ENCODE results near the gene ARHGAP24. TPM values are rescaled to one million over a fixed set of nuclear protein-coding genes. Genes with fewer than 3 reads are reported as not detected.

The ARHGAP24 gene
- total RNA-seq, 1 donor from 2014 or later = 9.9 TPM

DNA sequence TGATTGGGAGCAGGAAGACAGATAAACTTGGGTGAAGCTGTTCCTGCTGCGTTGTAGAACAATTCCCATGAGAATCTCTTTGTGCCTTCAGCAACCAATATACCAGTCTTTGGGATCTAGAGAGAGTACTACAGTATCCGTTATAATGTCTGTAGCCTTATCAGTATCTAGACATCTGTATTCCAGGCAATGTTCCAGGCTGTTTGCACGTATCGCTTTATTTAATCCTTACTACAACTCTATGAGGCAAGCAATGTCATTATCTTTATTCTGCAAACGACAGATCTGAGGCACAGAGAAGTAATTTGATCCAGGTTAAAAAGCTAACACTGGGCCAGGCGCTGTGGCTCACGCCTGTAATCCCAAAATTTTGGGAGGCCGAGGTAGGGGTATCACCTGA, 251.6 kb downstream of the ARHGAP24 start:
- DNase-seq (ENCODE audit: low read depth) = no peak
- TF ChIP-seq, protein P1, sequence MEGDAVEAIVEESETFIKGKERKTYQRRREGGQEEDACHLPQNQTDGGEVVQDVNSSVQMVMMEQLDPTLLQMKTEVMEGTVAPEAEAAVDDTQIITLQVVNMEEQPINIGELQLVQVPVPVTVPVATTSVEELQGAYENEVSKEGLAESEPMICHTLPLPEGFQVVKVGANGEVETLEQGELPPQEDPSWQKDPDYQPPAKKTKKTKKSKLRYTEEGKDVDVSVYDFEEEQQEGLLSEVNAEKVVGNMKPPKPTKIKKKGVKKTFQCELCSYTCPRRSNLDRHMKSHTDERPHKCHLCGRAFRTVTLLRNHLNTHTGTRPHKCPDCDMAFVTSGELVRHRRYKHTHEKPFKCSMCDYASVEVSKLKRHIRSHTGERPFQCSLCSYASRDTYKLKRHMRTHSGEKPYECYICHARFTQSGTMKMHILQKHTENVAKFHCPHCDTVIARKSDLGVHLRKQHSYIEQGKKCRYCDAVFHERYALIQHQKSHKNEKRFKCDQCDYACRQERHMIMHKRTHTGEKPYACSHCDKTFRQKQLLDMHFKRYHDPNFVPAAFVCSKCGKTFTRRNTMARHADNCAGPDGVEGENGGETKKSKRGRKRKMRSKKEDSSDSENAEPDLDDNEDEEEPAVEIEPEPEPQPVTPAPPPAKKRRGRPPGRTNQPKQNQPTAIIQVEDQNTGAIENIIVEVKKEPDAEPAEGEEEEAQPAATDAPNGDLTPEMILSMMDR (conservative IDR thresholded peaks at IDR 0.05; ENCODE audit: low read depth, low read length) = no peak
- no peak overlapping the region for H3K4me3 ChIP-seq (ENCODE audit: low read depth, low read length)

DNA sequence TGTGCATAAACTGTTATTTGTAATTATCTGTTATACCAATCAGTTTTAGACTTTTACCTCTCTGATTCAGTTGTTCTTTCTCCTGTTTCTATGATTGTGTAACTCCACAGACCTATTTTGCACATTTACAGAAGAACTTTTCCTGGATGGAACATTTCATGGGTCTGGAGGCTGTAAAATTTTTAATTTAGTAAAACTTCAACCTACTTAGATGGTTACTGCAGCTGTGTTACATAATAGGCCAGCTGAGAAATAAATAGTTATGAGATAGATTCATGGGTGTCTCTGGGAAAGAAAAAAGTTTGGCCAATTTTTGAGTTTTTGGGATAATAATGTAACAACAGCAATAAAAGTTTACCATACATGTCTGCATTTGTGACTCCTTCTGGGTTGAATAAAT, 253.5 kb downstream of the ARHGAP24 start:
- H3K4me3 ChIP-seq (ENCODE audit: low read depth, low read length) = no peak overlapping the region
- TF ChIP-seq, protein P1 (conservative IDR thresholded peaks at IDR 0.05; ENCODE audit: low read depth, low read length) = no peak
- no peak for DNase-seq (ENCODE audit: low read depth)

DNA sequence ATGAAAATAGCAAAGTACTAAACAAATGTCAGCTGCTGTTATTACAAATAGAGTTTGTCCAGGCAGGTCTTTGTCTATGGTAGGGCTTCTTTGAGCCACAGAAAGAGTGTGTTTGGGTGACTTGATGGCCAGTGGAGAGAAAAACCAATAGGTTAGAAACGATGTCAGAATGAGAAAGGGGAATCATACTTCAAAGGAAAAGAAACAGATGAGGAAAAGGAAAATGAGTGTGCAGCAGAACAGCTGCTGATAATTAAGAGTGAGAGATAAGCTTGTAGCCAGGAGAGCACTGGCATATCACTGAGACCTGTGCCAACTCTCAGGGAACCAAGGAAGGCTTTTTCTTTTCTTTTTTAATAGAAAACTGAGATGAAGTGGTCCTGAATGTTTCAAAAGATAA, 257.2 kb downstream of the ARHGAP24 start:
- H3K4me3 ChIP-seq (ENCODE audit: low read depth, low read length) = no peak overlapping the region
- no peak for DNase-seq (ENCODE audit: low read depth)
- TF ChIP-seq, protein P1 (conservative IDR thresholded peaks at IDR 0.05; ENCODE audit: low read depth, low read length) = no peak

DNA sequence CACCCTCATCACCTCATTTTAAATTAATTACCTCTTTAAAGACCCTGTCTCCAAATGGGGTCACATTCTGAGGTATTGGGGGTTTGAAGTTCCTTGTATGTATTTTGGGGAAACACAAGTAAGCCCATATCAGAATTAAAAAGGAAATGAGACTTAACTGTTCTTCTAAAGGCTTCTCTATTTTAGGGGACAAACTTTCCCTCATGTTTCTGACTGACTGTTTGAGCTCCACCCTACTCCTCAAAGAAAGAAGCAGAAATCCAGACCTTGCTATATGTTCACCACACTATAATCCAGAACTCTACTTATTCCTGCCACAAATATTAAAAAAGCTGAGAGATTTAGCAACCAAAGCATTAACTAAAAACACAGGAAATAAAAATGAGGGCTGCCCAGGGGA, 258.8 kb downstream of the ARHGAP24 start:
- TF ChIP-seq, protein P1 (conservative IDR thresholded peaks at IDR 0.05; ENCODE audit: low read depth, low read length) = no peak
- no peak for DNase-seq (ENCODE audit: low read depth)
- no peak overlapping the region for H3K4me3 ChIP-seq (ENCODE audit: low read depth, low read length)

DNA sequence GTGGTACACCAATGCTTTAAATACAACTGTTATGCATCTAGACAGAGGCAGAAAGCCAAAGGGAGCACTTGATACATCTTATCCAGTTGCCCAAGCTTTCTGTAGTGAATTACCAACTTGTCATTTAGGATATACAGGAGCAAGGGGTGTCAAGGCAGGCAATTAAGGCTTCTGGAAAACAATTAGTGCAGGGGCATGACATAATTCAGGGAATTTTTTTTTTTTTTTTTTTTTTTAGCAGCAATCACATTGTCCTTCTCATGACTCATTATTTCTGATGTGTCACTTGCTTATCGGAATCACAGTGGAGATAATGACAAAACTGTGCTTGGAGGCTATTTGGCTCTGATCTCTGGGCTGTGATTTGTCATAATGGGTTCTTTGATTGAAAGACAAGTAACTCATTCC, 259.5 kb downstream of the ARHGAP24 start:
- TF ChIP-seq, protein P1 (conservative IDR thresholded peaks at IDR 0.05; ENCODE audit: low read depth, low read length) = no peak
- H3K4me3 ChIP-seq (ENCODE audit: low read depth, low read length) = no peak overlapping the region
- DNase-seq (ENCODE audit: low read depth) = no peak

DNA sequence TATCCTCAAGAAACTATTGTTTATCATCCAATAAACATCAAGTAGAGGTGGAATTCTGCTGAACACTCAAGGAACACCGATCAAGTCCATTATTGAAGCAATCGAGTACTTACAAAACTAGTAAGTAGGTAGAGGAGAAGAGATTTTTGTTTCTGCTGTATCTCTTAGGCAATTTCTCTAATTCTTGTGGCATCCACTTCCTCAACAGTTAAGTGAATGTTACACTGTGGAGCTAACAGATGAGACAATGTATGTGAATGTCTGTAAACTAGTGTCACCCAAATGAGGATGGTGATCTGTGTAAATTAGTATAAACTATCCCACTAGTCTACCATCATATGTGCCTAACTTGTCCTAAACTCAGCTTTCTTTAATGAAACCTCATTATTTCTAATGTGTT, 261.6 kb downstream of the ARHGAP24 start:
- H3K4me3 ChIP-seq (ENCODE audit: low read depth, low read length) = no peak overlapping the region
- no peak for DNase-seq (ENCODE audit: low read depth)
- TF ChIP-seq, protein P1 (conservative IDR thresholded peaks at IDR 0.05; ENCODE audit: low read depth, low read length) = no peak

DNA sequence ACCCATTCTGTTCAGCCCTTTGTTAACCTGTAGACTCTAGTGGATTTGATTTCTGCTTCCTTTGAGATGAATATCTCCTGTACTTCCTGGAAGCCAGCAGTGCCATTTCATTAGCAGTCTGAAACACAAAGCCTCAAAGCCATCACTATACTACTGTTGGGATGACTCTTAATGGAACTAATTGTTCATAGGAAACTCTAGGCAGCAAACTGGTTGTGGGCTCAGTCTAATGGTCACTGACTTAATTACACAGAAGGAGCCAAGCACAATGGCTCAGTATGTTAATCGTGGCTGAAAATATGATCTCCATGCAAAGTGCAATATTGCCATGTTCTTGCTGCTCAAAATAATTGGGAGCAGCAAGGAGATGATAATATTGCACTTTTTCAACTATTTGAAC, 262.3 kb downstream of the ARHGAP24 start:
- H3K4me3 ChIP-seq (ENCODE audit: low read depth, low read length) = no peak overlapping the region
- TF ChIP-seq, protein P1 (conservative IDR thresholded peaks at IDR 0.05; ENCODE audit: low read depth, low read length) = no peak
- no peak for DNase-seq (ENCODE audit: low read depth)

Measured in epithelial cell of proximal tubule (primary cell).